ENCODE results near the gene LRRC75A. TPM values are rescaled to one million over a fixed set of nuclear protein-coding genes. Genes with fewer than 3 reads are reported as not detected.

Gene LRRC75A
- total and polyA plus RNA-seq, 2 donors (not counting 3 experiments of a cell fraction or from before 2014, with no cell fraction given): 3.7 to 6.1 TPM

DNA sequence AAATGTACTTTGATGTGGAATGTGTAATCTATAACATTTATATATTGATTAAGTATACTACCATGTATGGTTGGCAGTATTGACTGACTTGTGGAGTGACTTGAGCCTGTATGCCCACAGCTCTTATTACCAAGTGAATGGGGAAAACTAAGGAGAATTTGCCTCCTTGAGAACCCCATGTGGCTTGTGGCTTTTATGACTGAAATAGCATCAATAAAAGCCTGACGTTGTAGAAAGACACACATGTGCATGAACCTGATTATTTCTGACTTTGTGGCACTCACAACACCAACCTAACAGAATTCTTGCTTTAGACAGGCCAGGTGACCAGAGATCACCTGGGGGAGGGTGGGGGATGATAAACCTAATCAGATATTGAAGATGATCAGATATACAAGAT lies 2.1 kb upstream of the LRRC75A start:
- Histone ChIP-seq H3K4me3 (replicated peaks in 1 of 3; ENCODE audit: insufficient read depth in 1 of 3, low read depth in 1 of 3, low read length in 3 of 3) (no peak overlapping the region), H2AFZ (ENCODE audit: low read depth, low read length) (no peak overlapping the region), H3K36me3 (ENCODE audit: control insufficient read depth in 2 of 2, extremely low read depth in 1 of 2, insufficient read depth in 2 of 2, low read length in 2 of 2) (no peaks in the 10 kb centered on the region), H3K9me1 (replicated peaks; ENCODE audit: control insufficient read depth, extremely low read depth, insufficient read depth, low read length) (no peaks in the 10 kb centered on the region), H3K9me3 (replicated peaks; ENCODE audit: control insufficient read depth, insufficient read depth, low read length) (no peaks in the 10 kb centered on the region), H3K4me1 (ENCODE audit: control insufficient read depth, extremely low read depth, insufficient read depth, low read length) (peaks cover 6% of the 10 kb centered on the region), H3K79me2 (ENCODE audit: control insufficient read depth, insufficient read depth, low read length) (no peaks in the 10 kb centered on the region), H3K27me3 (ENCODE audit: control insufficient read depth in 2 of 2, insufficient read depth in 2 of 2, low read length in 2 of 2) (peaks cover 27 to 37% of the 10 kb centered on the region in 2 experiments), H4K20me1 (replicated peaks; ENCODE audit: control insufficient read depth, extremely low read depth, insufficient read depth, low read length) (no peaks in the 10 kb centered on the region), H3K9ac (replicated peaks; ENCODE audit: extremely low read depth, insufficient read depth, low read length) (no peak overlapping the region), H3K27ac (ENCODE audit: insufficient read depth, low read depth, low read length) (no peak overlapping the region), H3K4me2 (ENCODE audit: insufficient read depth, low read length) (no peak overlapping the region)
- ChIA-PET CTCF (interaction anchor here (2.7 to 3.1 kb wide), 2 partner anchors 28 to 41 kb away, joined by 11 to 15 read pairs; no protein-coding TSS in a partner anchor), POLR2A (no interaction called here)
- no peak for FAIRE-seq
- dilution Hi-C loops (cut with MboI; ENCODE audit: extremely low pct_ligation_motif_present, low sequenced_read_pairs): no loop called here
- DNase-seq (ENCODE audit: low read depth, low spot score): no peak
- TF ChIP-seq, protein P1, sequence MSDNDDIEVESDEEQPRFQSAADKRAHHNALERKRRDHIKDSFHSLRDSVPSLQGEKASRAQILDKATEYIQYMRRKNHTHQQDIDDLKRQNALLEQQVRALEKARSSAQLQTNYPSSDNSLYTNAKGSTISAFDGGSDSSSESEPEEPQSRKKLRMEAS (IDR thresholded peaks at IDR 0.05; ENCODE audit: insufficient read depth, insufficient read length): no peak
- TF ChIP-seq GATA2 (IDR thresholded peaks at IDR 0.05; ENCODE audit: insufficient read depth, insufficient read length, low read depth, low read length): no peak
- no peak for TF ChIP-seq FOS (IDR thresholded peaks at IDR 0.05; ENCODE audit: borderline replicate concordance, insufficient read depth, low read length)
- TF ChIP-seq POLR2A (IDR thresholded peaks at IDR 0.05; ENCODE audit: low read depth, low read length): no peak
- TF ChIP-seq MYC (IDR thresholded peaks at IDR 0.05; ENCODE audit: low read depth, low read length): no peak
- TF ChIP-seq, protein P2, sequence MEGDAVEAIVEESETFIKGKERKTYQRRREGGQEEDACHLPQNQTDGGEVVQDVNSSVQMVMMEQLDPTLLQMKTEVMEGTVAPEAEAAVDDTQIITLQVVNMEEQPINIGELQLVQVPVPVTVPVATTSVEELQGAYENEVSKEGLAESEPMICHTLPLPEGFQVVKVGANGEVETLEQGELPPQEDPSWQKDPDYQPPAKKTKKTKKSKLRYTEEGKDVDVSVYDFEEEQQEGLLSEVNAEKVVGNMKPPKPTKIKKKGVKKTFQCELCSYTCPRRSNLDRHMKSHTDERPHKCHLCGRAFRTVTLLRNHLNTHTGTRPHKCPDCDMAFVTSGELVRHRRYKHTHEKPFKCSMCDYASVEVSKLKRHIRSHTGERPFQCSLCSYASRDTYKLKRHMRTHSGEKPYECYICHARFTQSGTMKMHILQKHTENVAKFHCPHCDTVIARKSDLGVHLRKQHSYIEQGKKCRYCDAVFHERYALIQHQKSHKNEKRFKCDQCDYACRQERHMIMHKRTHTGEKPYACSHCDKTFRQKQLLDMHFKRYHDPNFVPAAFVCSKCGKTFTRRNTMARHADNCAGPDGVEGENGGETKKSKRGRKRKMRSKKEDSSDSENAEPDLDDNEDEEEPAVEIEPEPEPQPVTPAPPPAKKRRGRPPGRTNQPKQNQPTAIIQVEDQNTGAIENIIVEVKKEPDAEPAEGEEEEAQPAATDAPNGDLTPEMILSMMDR (IDR thresholded peaks at IDR 0.05; ENCODE audit: extremely low read depth in 1 of 2, insufficient read depth in 1 of 2, low read depth in 1 of 2, low read length in 2 of 2): no peak
- no peak for TF ChIP-seq JUN (IDR thresholded peaks at IDR 0.05; ENCODE audit: borderline replicate concordance, insufficient read depth, insufficient read length, low read depth)
- no peak for TF ChIP-seq POLR2AphosphoS5 (IDR thresholded peaks at IDR 0.05; ENCODE audit: insufficient read depth, low read depth, low read length)
- intact Hi-C loops (cut with micrococcal nuclease): no loop called here
- BruUV-seq (replicated peaks): no TSS peak

All from endothelial cell of umbilical vein (primary cell).